Right kidney (tissue), 1 donor: ENCODE results near the gene GPHB5.
A peak's percentile ranks its signal among the peaks of the same experiment; 100 is the strongest.
"Not testable (repeated sequence)": the region's sequence is repeated elsewhere in the genome, so short reads cannot be mapped to it uniquely, and the experiment has no call there.

ENCODE experiments used
- DNase-seq: peaks from one replicate; pipeline ENCODE4 v3.0.0-alpha.2; 2016

The GPHB5 gene

DNA sequence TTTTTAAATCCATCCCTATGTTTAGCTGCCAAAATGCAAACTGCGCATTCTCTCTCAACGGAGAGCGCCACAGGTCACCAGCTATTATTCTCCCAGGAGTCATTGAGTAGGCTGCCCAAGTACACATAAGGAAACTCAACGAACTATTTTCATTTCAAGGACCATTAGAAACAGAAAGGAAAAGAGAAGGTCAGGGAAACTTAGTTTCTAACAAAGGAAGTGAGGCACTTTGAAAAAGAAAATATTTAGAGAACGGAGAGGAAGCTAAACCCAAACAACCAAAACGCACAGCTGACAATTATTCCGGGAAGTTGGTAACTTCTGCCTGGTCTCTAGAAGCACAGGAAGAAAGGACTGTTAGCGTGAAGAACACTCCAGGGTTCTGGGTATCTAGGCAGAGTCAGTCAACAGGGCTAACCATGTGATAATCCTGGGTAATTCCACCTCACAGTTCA lies 23.5 kb downstream of the GPHB5 start:
- no peak for DNase-seq

- no peak for DNase-seq
Observed at GRCh38 chr14:63292805-63293204, 25.9 kb downstream of the GPHB5 start.

DNA sequence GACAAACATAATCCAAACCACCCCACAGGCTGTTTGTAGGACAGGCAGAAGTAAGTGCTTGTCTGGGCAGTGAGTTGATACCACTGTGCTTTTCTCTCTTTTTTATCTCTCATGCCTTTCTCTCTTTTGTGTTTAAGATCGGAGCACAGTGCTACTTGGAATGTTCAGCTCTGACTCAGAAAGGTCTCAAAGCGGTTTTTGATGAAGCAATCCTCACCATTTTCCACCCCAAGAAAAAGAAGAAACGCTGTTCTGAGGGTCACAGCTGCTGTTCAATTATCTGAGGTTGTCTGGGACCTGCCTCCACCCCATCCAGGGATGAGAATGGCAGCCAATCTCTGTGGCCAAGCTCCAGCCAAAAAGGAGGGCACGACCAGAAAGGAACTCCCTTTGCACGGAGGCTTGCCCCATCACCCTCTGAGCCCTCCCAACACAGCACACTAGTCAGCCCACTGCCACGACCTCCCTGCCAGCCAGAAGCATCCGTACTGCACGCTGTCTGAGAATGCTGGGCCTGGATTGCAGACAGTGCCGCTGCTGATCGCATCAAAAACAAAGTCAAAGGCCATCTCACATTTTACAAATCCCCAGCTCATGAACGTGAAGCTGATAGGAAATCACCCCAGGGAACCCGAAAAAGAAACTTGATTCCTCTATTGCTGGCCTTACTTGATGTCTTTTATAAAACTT lies 27.8 kb downstream of the GPHB5 start:
- no peak for DNase-seq

- DNase-seq, result no peak
Observed at GRCh38 chr14:63288853-63289252, 29.9 kb downstream of the GPHB5 start.

DNA sequence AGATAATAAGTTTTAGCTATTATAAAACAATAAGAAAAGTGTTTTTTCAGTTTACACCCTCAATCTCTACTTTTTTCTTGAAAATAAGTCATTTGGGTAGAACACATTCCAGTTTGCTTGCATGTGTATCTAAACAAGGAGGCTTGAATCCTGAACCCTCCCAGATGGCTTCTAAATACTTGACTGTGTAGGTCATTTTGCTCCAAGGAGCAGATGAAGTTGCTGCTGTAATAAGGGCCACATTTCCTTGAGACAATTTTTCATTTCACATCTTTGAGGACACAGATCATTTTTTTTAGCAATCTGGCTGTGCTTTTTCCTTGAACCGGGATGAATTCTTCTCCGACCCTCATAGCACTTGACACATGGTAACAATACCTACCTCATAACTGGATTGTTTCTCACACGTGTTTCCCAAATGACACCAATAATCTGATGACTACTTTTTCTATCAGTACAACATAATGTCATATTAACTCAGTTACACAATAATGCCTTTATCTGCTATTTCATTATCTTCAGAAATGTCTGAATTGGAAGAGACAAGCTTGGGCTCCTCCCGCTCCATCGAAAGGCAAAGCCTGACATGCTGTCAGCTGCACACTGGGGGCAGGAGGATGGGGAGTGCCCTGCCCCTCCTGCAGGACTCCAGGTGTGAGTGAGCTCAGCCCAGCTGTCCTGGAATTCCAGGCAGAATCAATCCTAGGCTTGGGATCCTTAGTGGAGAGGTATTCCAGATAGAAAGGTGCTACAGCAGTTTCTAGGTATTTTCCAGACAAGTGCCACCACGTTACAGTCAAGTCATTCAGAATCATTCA lies 30.9 kb downstream of the GPHB5 start:
- DNase-seq, result no peak

- no peak for DNase-seq
Observed at GRCh38 chr14:63286071-63286470, 32.7 kb downstream of the GPHB5 start.

DNA sequence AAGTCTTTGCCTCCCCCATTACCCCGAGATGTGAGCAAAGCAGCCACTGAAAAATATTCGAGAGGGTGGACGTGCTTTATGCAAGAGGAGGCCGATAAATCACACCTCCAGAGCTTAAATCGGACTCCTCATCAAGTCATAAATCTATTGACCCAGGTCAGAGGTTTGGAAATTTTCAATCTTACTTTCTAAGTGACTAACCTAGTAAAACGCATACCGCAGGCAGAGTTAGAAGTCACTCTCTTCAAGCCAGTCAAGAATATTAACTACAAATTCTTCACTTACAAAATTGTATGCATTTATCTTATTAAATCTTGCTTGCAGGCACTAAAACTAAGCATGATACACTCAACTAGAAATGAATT lies 34.9 kb downstream of the GPHB5 start:
- no peak for DNase-seq

DNA sequence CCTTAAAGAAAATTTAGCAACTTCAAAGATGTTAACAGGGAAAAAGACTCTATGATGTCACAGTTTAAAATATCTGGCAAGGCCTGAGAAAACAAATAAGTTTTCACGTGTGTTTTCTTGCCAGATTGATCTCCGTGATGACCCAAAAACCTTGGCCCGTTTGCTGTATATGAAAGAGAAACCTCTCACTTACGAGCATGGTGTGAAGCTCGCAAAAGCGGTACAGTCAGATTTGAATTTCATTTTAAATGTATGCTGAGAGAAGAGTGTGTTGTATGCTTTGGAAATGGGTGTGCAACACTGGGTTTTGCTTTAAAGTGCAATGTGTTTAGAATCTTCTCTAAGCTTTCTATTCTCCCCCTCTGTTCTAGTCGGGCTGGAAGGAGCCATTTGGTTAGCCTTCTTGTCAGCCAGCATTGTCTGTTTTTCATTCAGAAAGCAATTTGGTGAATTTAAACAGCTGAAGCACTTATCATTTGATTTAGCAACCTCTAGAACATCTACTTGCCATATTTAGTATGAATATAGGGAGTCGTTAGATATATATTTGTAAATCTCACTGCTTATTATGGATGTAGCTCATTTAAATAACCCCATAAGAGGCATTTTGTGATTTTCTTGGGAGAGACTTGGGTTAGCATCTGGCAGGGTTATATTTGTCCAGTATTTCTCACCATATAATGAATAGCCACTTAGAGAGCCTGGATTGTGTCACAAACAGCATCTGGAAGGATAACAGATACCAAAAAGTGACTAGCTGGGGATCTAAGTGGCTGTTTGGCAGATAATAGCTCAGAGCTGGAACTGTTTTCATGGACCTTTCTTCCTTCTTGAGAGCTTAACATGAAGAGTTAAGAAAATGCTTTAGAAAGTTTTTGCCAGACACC lies 35.5 kb downstream of the GPHB5 start:
- no peak for DNase-seq

GRCh38 chr14:63279933-63280332 lies 38.8 kb downstream of the GPHB5 start:
- DNase-seq, result not testable (repeated sequence)

GRCh38 chr14:63277591-63278183 lies 41.0 kb downstream of the GPHB5 start:
- DNase-seq, result no peak

DNA sequence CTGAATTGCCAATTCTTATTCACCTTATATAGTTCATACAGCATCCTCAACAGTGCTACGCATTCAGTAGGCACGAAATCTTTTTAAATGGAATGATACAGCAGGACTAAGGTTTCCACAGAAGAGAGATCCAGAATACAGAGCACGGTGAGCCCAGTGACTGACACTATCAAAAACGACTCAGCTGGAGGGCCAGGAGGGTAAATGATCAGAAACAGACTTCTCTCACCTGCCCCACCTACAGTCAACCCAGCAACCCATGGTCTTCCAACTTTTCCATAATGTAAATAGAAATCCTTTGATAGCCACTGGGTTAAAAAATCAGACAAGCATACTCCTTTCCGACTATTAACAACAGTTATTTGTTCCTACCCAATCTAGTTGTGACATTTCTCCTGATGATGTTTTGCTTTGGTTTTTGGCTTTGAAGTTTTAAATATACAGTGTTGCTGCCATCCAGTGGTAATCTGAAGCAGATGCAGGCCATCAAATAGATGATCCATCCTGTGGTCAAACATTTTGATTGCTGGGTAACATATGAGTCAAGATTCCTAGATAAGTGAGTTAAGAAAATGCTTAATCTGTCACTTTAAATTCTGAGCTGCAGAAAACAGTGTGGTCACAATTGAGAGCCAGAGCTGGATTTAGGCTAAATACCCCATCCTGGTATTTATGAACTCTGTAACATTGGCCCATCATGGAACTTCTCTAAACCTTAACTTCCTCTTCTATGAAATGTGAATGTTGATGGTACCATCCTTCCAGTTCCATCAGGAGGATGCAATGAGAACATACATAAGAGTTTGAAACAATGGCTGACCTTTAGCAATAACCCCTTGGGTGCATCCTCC lies 42.0 kb downstream of the GPHB5 start:
- DNase-seq, result peak; percentile 25

DNA sequence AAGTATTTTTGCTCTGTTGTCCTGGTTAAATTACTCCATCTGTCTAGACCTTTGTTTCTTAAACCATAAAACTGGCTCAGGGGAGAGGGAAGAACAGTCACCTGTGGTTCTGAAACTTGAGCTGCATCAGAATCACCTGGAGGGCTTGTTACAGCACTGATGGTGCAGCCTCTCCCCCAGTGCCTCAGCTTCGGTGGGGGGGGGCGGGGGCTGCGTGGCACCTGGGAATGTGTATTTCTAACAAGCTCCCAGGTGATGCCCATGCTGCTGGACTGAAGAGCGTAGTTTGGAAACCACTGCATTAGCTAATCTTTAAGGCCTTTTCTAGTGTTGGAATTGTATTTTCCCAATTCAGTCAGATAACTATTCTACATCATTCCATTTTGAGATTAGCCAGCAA lies 42.7 kb downstream of the GPHB5 start:
- DNase-seq, result no peak

DNA sequence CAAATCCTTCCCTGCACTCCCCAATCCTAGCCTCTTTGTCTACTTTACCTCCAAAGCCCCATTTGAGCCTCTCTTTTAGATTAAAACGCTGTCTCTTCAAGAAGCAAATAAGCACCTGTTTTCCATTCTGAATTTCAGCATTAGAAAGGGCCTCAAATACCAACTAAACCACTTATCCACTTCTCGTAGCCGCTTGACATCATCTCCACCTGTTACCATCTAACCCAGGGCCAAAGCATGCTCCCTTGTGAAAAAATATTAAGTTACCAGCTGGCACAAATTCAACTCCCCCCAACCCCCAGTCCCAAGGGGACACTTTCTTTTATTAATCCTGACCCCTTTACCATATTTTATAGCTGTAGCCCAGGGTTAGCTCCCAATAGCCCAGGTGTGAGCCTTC lies 43.1 kb downstream of the GPHB5 start:
- DNase-seq, result no peak

DNA sequence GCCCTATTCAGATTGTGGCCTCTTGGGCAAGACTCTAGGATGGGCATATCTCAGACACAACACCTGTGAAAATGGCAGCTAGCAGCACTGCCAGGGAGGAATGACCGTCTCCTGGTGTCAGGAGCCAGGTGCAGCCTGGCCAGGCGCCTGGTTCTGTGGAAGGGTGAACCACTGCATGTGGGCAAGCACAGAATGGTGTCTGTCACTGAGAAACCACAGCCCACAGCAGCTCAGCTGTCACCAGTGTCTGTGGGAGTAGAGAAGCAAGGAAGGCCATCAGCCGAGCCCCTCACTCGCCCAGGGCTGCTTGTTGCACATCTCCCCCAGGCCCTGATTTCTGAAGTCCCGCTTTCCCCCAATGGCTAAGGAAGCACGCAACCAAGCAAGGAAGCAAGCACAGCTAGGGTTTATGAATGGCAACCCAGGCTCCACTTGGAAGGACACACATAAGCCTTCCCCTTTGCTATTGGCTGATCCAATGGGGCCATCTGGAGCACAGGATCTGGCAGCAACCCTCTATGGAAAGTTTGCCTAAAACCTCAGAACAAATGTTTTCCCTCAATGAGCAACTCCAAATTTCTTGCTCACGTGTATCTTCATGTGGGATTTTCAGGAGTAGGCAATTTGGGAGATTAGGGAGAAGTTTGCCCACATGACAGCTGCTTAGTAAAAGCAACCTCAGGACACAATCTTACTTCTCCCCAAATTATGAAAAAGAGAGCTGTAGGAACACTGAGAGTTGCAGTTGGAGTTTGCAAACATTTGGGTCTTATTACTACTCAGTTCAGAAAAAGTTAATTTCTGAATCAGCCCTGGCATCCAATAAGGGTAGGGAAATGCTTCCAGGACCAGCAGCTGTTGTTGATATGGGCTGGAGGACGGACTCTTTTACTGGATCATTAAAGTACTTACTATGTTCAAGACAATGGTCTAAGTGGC lies 44.7 kb downstream of the GPHB5 start:
- DNase-seq, result no peak

DNA sequence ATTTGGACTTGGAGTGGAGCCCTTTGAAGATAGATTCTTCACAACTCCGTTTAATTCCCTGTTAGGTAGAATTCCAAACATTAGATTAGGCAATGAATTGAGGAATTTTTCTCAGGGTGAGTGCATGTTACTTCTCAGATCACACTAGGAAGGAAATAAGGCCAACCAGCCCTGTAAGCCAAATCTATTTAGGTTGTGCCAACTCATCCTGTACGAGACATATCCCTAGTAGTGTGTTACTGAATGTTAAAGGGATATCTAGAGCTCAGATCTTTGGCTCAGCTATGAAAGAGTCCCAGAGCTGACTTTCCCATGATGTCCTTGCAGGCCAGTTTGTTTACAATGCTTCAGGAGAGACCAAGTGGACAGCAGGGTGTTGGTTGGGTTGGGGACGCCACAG lies 45.6 kb downstream of the GPHB5 start:
- no peak for DNase-seq

GRCh38 chr14:63269561-63270225 lies 49.0 kb downstream of the GPHB5 start:
- DNase-seq, result no peak

GRCh38 chr14:63268771-63269170 lies 50.0 kb downstream of the GPHB5 start:
- no peak for DNase-seq

DNA sequence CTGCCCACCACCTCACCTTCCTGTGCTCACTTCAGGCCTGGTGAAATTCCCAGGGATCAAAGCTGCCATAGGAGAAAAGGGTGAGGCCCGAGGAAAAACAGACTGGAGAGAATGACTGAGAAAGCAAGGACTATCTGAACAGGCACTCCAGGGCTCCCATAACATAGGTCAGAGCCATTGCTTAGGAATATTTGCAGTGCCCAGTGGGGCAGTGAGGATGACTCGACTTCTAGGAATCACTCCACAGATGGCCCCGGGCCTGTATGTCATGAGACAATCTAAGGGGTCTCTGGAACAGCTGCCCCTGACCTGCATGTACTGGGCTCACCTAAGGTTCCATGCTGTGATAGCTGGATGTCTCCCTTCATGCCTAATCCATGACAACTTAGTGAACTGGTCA lies 51.6 kb downstream of the GPHB5 start:
- no peak for DNase-seq

- no peak for DNase-seq
Observed at GRCh38 chr14:63266106-63266505, 52.6 kb downstream of the GPHB5 start.
